SHP77 treated with DMSO at 0.1 percent for 48 hours (cell line): ENCODE data around the gene GPR15LG.
A peak's percentile ranks its signal among the peaks of the same experiment; 100 is the strongest.
"Not testable (repeated sequence)": the region's sequence is repeated elsewhere in the genome, so short reads cannot be mapped to it uniquely, and the experiment has no call there.

Experiments used
- DNase-seq: peaks from one replicate; lab custom pipeline; 2025; lab: John Stamatoyannopoulos, UW

GPR15LG gene

GRCh38 chr10:84173501-84173929, at the start of gene GPR15LG:
Gene GPR15LG (plus strand): TSS chr10:84173801. CDS start chr10:84173852, 51 bp downstream.
- no peak for DNase-seq

GRCh38 chr10:84125910-84126784, 47.5 kb upstream of the GPR15LG start:
- not testable (repeated sequence) for DNase-seq

GRCh38 chr10:84126785-84127167, 46.8 kb upstream of the GPR15LG start:
- DNase-seq: no peak

GRCh38 chr10:84135836-84136235, 37.8 kb upstream of the GPR15LG start:
- DNase-seq: no peak

GRCh38 chr10:84137811-84138210, 35.8 kb upstream of the GPR15LG start:
- DNase-seq: no peak

- DNase-seq: no peak
These were observed 35.0 kb upstream of the GPR15LG start for GRCh38 chr10:84138478-84139125.

GRCh38 chr10:84139126-84140035, 34.2 kb upstream of the GPR15LG start, which contains the start of gene GHITM:
Gene GHITM (plus strand): TSS chr10:84139509. CDS start chr10:84141501, 1,992 bp downstream.
- DNase-seq: peak; percentile 63

GRCh38 chr10:84140036-84140379, 33.6 kb upstream of the GPR15LG start:
- DNase-seq: no peak

GRCh38 chr10:84147347-84147746, 26.3 kb upstream of the GPR15LG start:
- no peak for DNase-seq

GRCh38 chr10:84148006-84148597, 25.5 kb upstream of the GPR15LG start:
- not testable (repeated sequence) for DNase-seq

GRCh38 chr10:84149854-84150253, 23.7 kb upstream of the GPR15LG start:
- no peak for DNase-seq

GRCh38 chr10:84152769-84153168, 20.8 kb upstream of the GPR15LG start:
- DNase-seq: no peak

GRCh38 chr10:84155521-84155920, 18.1 kb upstream of the GPR15LG start:
- DNase-seq: no peak

- no peak for DNase-seq
These were observed 17.6 kb upstream of the GPR15LG start for GRCh38 chr10:84156009-84156408.

GRCh38 chr10:84156768-84157167, 16.8 kb upstream of the GPR15LG start:
- DNase-seq: no peak

GRCh38 chr10:84158061-84158460, 15.5 kb upstream of the GPR15LG start:
- DNase-seq: no peak

- DNase-seq: no peak
These were observed 15.1 kb upstream of the GPR15LG start for GRCh38 chr10:84158550-84158949.

- no peak for DNase-seq
These were observed 14.4 kb upstream of the GPR15LG start for GRCh38 chr10:84159076-84159685.

- no peak for DNase-seq
These were observed 12.8 kb upstream of the GPR15LG start for GRCh38 chr10:84160663-84161362.

- no peak for DNase-seq
These were observed 9.6 kb upstream of the GPR15LG start for GRCh38 chr10:84163996-84164395.

- no peak for DNase-seq
These were observed 9.2 kb upstream of the GPR15LG start for GRCh38 chr10:84164442-84164841.
